Activated T-cell treated with anti-CD3 and anti-CD28 coated beads, Interleukin-2, amount 50 U/mL, for 72 hours (primary cell): ENCODE data around the gene HACD2. TPM values are rescaled to one million over a fixed set of nuclear protein-coding genes. Genes with fewer than 3 reads are reported as not detected.
A peak's percentile ranks its signal among the peaks of the same experiment; 100 is the strongest.

ENCODE experiments used
- ATAC-seq, 2 donors: fragments of 150-1000 bp; cut with Tn5 transposase; replicated peaks in 1 of 2; 2 replicates each; pipeline ENCODE4 v1.10.0; 2021; ENCODE audit warnings: moderate library complexity in 2 of 2, mild to moderate bottlenecking in 1 of 2
- DNase-seq, 2 donors: peaks; one replicate each; pipeline ENCODE4 v3.0.0; 2021 to 2022; ENCODE audit warnings: mixed read lengths in 1 of 2
- H3K27ac Mint-ChIP-seq: one replicate; pipeline ENCODE4 v1.8.0; 2022; ENCODE audit warnings: mild to moderate bottlenecking, moderate library complexity, mixed read lengths
- H3K27me3 Mint-ChIP-seq: one replicate; pipeline ENCODE4 v1.8.0; 2022; ENCODE audit warnings: low read depth, mixed read lengths
- H3K36me3 Mint-ChIP-seq, 2 donors: one replicate each; pipeline ENCODE4 v1.8.0; 2022; ENCODE audit warnings: mixed read lengths in 2 of 2, mild to moderate bottlenecking in 1 of 2; ENCODE audit not compliant: insufficient read depth in 2 of 2
- H3K4me1 Mint-ChIP-seq: one replicate; pipeline ENCODE4 v1.8.0; 2022; ENCODE audit warnings: low read depth, mixed read lengths
- H3K4me3 Mint-ChIP-seq, 2 donors: one replicate each; pipeline ENCODE4 v1.8.0; 2022; ENCODE audit warnings: mild to moderate bottlenecking in 2 of 2, mixed read lengths in 2 of 2, moderate library complexity in 2 of 2
- H3K9me3 Mint-ChIP-seq, 2 donors: one replicate each; pipeline ENCODE4 v1.8.0; 2022; ENCODE audit warnings: mixed read lengths in 2 of 2
- total RNA-seq, 2 donors: library from RNA; stranded (reverse); gene quantifications; one replicate each; pipeline ENCODE4 v1.2.3, GENCODE V29; 2022

The HACD2 gene
- total RNA-seq, result 10 to 100 TPM; 27.1 to 30.0 TPM

- H3K4me3 Mint-ChIP-seq, result no peak within 1 kb of the TSS
- peak within 1 kb of the TSS; percentile 83 for H3K27ac Mint-ChIP-seq
- H3K27me3 Mint-ChIP-seq, result no peaks in the 10 kb centered on the region
- ATAC-seq (peak; percentile 96 to 97), DNase-seq (peak; percentile 97)
- peaks cover 4% of the 10 kb centered on the region in 2 donors for H3K9me3 Mint-ChIP-seq
- H3K36me3 Mint-ChIP-seq, result peaks cover 5 to 14% of the 10 kb centered on the region in 2 donors
- peaks cover 32% of the 10 kb centered on the region for H3K4me1 Mint-ChIP-seq
Measured at GRCh38 chr3:123584988-123585937, at the start of gene HACD2. Gene HACD2, minus strand, starts transcription at chr3:123585053. Its CDS starts 26 bp downstream, at chr3:123585027.

DNA sequence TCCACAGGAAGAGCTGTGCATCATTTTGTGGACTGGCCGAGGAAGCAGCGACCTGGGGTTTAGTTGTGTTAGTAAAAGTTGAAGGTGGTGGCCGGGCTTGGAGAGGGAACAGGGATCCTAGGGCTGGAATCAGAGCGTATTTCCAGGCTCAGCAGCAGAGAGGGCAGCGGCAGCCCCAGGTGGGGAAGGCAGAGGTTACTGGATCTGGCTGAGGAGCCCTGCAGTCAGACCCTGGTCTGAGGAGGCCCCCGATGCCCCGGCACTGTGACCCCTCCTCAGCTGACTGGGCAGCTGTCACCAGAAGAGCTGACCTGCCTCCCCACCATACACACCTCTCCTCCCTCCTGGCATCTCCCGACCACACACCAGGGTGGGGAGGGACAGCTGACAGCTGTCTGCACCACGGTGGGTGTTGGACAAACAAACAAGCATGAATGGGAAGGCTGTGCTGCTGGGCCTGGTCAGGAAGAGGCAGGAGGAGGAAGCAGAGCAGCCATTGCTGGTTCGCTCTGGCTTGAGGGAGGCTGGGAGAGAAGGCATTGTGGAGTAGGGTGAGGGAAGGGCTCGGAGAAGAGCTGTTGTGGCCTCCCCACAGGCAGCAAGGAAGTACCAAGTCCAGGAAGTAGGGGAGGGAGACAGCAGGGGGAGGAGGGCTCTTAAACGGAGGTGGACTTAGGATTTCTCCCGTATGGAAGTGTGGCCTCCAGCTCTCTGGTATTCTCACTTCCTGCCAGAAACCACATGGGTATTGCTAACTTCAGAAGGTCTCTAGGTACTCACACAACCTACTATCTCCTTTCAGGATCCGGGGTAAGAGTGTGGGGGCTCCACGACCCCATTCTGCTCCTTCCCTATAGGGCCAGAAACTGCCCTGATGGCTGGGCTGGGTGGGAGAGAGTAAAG lies 49.5 kb upstream of the HACD2 start:
- DNase-seq (no peak), ATAC-seq (no peak)
- H3K4me3 Mint-ChIP-seq, result no peak overlapping the region
- no peaks in the 10 kb centered on the region for H3K9me3 Mint-ChIP-seq
- no peaks in the 10 kb centered on the region for H3K27me3 Mint-ChIP-seq
- H3K4me1 Mint-ChIP-seq, result no peaks in the 10 kb centered on the region
- H3K36me3 Mint-ChIP-seq, result no peaks in the 10 kb centered on the region
- no peak overlapping the region for H3K27ac Mint-ChIP-seq

- Mint-ChIP-seq H3K4me1 (no peaks in the 10 kb centered on the region), H3K27me3 (no peaks in the 10 kb centered on the region), H3K9me3 (no peaks in the 10 kb centered on the region), H3K4me3 (no peak overlapping the region), H3K36me3 (no peaks in the 10 kb centered on the region), H3K27ac (no peak overlapping the region)
- no peak for DNase-seq
- ATAC-seq, result no peak
Measured at GRCh38 chr3:123633530-123633929, 48.7 kb upstream of the HACD2 start.

- DNase-seq (no peak), ATAC-seq (no peak)
- Mint-ChIP-seq H3K9me3 (no peaks in the 10 kb centered on the region), H3K27me3 (no peaks in the 10 kb centered on the region), H3K27ac (no peak overlapping the region), H3K36me3 (no peaks in the 10 kb centered on the region), H3K4me3 (no peak overlapping the region), H3K4me1 (no peaks in the 10 kb centered on the region)
Measured at GRCh38 chr3:123632161-123632655, 47.4 kb upstream of the HACD2 start.

- ATAC-seq, result no peak
- Mint-ChIP-seq H3K4me1 (no peaks in the 10 kb centered on the region), H3K36me3 (no peaks in the 10 kb centered on the region), H3K4me3 (no peak overlapping the region), H3K9me3 (no peaks in the 10 kb centered on the region), H3K27me3 (no peaks in the 10 kb centered on the region), H3K27ac (no peak overlapping the region)
- no peak for DNase-seq
Measured at GRCh38 chr3:123629747-123630047, 44.8 kb upstream of the HACD2 start.

DNA sequence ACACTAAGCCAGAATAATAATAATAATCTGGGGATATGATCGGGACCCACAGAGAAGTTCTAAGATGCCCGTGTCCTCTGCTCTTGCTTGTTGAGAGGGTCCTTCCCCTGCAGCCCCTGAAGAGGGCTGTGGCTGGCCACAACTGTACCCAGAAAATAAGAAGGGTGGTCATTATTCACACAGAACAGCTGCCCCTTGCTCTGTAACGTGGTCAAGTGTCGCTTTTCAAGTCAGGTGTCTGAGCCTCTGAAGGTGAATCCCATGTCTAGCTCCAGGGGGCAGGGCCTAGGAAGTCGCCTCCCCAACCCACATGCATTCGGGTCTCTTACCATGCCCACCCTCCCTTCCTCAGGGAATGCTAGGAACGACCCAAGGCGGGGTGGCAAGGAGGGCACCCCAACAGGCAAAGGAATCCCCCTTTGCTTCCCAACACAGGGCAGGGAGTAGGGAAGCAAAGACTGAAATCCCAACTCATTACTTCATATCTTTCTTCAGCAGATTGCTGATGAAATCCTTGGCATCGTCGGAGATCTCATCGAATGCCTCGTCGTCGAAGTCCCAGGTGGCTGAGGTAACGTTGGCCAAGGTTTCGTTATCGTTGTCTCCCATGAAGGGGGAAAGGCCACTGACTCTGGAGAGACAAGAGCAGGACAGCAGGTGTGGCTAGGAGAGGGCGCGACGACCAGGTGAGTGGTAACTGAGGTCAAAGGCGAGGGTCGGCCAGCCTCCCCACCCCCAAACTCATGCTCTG lies 44.3 kb upstream of the HACD2 start:
- H3K9me3 Mint-ChIP-seq, result no peaks in the 10 kb centered on the region
- H3K27me3 Mint-ChIP-seq, result no peaks in the 10 kb centered on the region
- no peaks in the 10 kb centered on the region for H3K36me3 Mint-ChIP-seq
- H3K4me1 Mint-ChIP-seq, result no peaks in the 10 kb centered on the region
- no peak for DNase-seq
- no peak for ATAC-seq
- H3K27ac Mint-ChIP-seq, result no peak overlapping the region
- H3K4me3 Mint-ChIP-seq, result no peak overlapping the region

GRCh38 chr3:123627673-123628670 lies 43.1 kb upstream of the HACD2 start:
- Mint-ChIP-seq H3K4me1 (no peaks in the 10 kb centered on the region), H3K9me3 (no peaks in the 10 kb centered on the region), H3K27me3 (no peaks in the 10 kb centered on the region), H3K27ac (no peak overlapping the region), H3K36me3 (no peaks in the 10 kb centered on the region), H3K4me3 (no peak overlapping the region)
- ATAC-seq (no peak), DNase-seq (no peak)

DNA sequence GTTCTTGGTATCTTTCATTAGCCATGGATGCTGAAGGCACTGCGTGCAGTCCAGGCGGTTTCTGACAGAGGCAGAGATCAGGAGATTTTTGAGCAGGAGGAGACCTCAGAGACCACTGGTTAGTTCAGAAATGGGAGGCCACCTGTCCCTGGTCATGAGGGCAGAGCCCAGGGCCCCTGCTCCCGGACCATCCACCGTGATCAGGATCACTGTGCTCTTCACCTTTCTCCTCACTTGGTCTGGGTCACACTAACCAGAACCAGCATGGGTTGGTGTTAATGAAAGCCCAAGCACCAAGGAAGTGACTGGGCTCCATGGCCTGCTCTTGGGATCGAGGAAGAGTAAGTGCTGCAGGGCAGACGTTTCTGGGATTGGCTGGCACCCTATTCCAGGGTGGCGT lies 42.0 kb upstream of the HACD2 start:
- ATAC-seq (no peak), DNase-seq (no peak)
- H3K27me3 Mint-ChIP-seq, result no peaks in the 10 kb centered on the region
- H3K27ac Mint-ChIP-seq, result no peak overlapping the region
- H3K4me3 Mint-ChIP-seq, result no peak overlapping the region
- H3K9me3 Mint-ChIP-seq, result no peaks in the 10 kb centered on the region
- no peaks in the 10 kb centered on the region for H3K36me3 Mint-ChIP-seq
- no peaks in the 10 kb centered on the region for H3K4me1 Mint-ChIP-seq

GRCh38 chr3:123624302-123624701 lies 39.4 kb upstream of the HACD2 start:
- H3K36me3 Mint-ChIP-seq, result no peaks in the 10 kb centered on the region
- no peaks in the 10 kb centered on the region for H3K4me1 Mint-ChIP-seq
- H3K27me3 Mint-ChIP-seq, result no peaks in the 10 kb centered on the region
- H3K4me3 Mint-ChIP-seq, result no peak overlapping the region
- no peak overlapping the region for H3K27ac Mint-ChIP-seq
- no peak for DNase-seq
- H3K9me3 Mint-ChIP-seq, result no peaks in the 10 kb centered on the region
- no peak for ATAC-seq

DNA sequence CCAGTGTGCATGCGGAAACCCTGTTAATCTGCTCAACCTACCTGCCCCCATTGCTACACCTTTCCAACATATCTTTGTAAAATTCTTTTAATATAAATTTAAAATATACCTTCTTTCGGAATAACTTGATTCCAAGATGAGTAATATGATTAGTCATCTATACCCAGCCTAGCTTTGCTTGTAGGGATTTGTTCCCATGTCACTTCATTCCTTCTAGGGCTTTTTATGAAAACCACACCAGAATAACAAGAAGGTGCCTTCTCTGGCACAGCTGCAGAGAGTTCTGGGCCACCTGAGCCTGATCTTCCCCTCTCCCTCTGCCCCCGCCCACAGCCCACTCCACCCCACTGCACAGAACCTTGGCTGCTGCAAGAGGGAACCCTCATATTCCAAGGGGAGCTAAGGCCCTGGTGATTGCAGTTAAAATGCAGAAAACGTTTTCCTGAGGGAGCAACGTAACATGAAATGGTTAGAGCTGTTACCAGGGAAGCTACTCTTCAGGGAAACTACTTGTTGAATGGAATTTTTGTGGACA lies 38.6 kb upstream of the HACD2 start:
- Mint-ChIP-seq H3K4me3 (no peak overlapping the region), H3K36me3 (no peaks in the 10 kb centered on the region), H3K27ac (no peak overlapping the region), H3K4me1 (no peaks in the 10 kb centered on the region), H3K27me3 (no peaks in the 10 kb centered on the region), H3K9me3 (no peaks in the 10 kb centered on the region)
- DNase-seq (no peak), ATAC-seq (no peak)

DNA sequence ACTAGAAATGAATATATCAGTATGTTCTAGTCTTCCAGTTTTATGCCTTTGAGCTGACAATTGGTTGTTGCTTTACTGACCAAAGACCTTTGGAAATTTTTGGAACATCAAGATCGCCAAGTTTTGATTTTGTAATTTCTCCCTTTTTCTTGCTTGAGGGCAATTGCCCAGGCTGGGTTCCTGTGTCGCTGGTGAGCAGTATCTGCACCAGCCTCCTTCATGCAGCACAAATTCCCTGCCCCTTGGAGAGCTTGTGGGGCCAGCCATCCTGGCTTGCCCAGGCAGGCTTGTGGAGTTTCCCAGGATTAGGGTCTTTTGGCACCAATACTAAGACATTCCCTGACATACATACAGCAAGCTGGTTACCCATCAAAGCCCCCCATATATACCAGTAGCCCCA lies 37.9 kb upstream of the HACD2 start:
- Mint-ChIP-seq H3K4me3 (no peak overlapping the region), H3K4me1 (no peaks in the 10 kb centered on the region), H3K27ac (no peak overlapping the region), H3K36me3 (no peaks in the 10 kb centered on the region), H3K9me3 (no peaks in the 10 kb centered on the region), H3K27me3 (no peaks in the 10 kb centered on the region)
- no peak for DNase-seq
- no peak for ATAC-seq

DNA sequence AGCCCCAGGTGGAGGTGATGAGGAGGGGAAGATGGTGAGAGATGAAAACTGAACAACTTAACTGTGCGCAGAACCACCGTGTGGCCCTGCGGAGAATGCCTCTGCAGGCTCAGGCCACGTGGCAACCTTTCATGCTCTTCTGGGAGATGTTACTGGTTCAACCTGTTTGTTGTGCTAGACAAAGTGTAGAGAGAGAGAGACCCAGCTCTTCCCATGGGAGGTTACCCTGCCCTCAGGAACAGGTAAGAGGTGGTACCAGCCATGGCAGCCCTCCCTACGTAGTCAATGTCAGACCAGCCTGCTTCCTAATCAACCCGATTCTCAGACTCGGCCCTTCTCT lies 37.0 kb upstream of the HACD2 start:
- no peak overlapping the region for H3K27ac Mint-ChIP-seq
- H3K36me3 Mint-ChIP-seq, result no peaks in the 10 kb centered on the region
- no peak overlapping the region for H3K4me3 Mint-ChIP-seq
- H3K27me3 Mint-ChIP-seq, result no peaks in the 10 kb centered on the region
- no peaks in the 10 kb centered on the region for H3K4me1 Mint-ChIP-seq
- no peaks in the 10 kb centered on the region for H3K9me3 Mint-ChIP-seq
- no peak for ATAC-seq
- no peak for DNase-seq
